GM19240 (cell line): ENCODE data around the gene LAMC3.

Experiments
- DNase-seq: peaks from one replicate; pipeline ENCODE4 v3.0.0; 2011; ENCODE audit warnings: low spot score; ENCODE audit not compliant: insufficient read length

The LAMC3 gene

DNA sequence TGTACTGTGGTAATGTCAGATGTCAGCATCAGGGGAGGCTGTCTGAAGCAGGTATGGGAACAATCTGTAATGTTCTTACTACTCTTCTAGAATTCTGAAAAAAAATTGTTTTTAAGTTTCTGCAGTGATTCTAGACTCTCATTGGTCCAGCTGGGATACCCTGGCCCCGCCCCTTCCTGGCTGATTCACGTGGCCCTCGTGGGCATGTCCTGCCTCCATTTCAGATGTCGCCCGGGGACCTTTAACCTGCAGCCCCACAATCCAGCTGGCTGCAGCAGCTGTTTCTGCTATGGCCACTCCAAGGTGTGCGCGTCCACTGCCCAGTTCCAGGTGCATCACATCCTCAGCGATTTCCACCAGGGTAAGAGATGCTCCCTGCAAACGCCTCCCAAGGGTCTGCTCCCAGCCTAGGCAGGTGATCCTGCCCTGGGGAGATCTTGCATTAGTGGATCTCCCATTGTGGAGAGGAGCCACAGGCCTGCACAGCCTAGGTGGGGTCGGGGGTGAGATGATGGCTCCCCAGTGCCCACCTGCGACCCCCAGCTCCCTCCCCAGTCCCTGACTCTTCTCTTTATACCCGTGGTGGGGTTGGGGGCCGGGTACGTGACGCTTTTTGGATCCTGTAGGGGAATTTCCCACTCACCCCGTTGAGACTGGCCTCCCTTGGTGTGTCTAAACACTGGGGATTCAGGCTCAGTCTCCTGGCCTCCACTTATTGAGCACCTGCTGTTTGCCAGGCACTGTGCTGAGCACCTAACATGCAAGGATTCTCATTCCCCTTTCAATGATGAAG is 36.5 kb downstream of the LAMC3 start:
- DNase-seq: no peak

GRCh38 chr9:131046093-131046380 is 37.1 kb downstream of the LAMC3 start:
- no peak for DNase-seq

DNA sequence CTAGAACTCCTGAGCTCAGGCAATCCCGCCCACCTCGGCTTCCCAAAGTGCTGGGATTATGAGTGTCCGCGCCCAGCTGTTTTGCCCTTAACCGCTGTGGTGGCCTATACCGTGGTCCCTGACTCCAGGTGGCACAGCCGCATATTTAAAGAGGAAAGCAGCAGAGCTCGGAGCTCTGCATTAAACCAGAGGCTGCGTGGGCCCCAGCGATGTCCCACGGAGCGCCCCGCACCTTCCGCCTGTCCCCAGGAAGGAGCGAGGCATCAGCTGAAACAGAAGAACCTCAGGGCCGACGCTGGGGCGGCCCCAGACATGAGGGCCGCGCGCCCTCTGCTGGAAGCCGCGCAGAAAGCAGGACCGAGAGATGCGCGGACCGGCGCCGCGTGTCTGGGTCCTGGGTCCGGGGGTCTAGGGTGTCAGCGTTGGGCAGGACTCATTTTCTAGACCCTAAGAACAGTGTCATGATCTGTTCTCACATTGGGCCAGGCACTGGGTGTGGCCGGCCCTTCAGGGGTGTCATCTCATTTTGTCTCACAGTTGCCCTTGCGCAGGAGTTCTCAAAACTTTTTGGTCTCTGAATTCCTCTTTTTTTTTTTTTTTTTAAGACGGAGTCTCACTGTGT is 37.7 kb downstream of the LAMC3 start:
- peak; percentile 67 for DNase-seq

GRCh38 chr9:131048332-131048731 is 39.4 kb downstream of the LAMC3 start:
- DNase-seq: no peak

DNA sequence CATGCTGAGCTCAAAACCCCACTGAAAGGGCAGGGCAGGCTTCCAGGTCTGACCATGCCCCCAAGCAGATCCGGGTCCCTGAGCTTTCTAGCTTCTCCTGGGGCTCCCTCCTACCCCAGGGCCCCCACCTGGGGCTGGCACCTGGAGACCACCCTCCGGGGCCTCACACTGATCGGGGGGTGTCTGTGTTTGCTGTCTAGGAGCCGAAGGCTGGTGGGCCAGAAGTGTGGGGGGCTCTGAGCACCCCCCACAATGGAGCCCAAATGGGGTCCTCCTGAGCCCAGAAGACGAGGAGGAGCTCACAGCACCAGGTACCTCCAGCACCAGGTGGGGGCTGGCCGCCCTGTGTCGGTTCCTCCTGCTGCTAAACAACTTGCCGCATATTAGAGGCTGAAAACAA is 39.8 kb downstream of the LAMC3 start:
- DNase-seq: no peak

GRCh38 chr9:131049829-131050715 is 41.1 kb downstream of the LAMC3 start:
- DNase-seq: no peak

DNA sequence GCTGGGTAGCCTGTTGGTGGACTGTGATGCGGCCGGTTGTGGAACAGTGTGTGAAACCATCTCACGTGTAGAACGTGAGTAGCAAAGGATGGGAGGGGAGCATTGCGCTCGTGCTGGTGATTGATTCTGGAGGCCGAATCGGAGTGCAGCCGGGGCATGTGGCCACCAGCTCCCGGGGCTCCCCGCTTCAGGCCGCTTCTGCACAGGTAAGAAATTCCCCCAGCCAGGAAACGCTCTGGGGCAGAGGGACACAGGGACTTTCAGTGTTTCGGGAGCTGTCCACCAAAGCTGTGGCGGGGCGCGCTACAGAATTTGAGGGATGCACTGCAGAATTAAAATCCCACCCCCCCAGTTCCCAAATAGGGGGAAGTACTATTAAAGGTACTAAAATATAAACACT is 41.9 kb downstream of the LAMC3 start:
- DNase-seq: no peak

DNA sequence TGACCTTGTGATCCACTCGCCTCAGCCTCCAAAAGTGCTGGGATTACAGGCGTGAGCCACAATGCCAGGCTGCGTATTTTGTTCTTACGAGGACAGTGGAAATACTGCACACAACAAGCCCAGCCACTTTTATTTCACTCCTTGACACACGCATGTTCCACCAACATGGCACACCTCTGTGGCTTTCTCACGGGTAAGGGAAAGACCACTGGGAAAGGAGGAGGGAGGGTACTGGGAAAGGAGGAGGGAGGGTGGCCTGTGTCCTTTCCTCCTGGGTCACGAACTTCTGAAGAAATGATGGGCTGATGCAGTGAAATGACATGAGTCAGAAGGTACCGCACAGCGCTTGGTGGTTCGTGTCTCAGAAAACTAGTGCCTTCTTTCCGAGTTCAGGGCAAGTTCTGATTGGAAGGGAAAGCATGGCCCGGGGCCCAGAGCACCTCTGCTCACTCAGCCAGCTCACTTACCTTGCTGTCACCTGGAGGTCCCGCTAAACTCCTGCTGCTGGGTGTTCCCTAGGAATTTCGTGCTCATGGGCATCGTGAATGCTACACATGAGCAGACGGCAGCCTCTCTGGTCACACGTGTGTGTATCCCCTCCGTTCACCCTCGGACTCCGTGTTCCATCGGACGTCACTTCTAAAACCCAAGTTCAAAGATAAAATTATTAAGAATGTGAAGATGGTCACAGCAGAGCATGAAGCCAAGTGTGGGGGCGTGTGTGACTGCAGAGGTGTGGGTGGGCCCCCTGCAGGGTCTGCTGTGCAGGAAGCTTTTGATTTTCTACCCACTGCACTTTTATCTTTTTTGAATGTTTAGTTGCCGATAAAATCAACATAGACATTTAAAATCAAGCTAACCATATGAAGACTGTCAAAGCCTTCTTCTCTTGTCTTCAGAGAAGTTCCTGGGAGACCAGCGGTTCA is 42.9 kb downstream of the LAMC3 start:
- no peak for DNase-seq

DNA sequence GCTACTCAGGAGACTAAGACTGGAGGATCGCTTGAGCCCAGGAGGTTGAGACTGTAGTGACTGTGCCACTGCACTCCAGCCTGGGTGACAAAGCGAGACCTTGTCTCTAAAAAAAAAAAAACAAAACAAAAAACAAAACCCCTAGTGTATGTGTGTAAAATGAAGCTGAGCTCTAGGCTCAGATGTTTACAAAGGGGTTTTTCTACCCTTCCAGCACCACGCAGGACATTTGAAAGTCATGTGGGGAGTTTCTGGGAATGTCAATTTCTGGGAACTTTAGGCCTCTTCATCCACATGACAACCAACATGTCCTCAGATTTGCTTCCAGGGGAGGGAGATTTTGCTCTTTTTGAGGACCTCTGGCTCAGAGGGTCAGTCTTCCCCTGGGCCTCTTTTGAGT is 44.9 kb downstream of the LAMC3 start:
- DNase-seq: no peak

GRCh38 chr9:131056781-131057506 is 48.0 kb downstream of the LAMC3 start:
- no peak for DNase-seq

DNA sequence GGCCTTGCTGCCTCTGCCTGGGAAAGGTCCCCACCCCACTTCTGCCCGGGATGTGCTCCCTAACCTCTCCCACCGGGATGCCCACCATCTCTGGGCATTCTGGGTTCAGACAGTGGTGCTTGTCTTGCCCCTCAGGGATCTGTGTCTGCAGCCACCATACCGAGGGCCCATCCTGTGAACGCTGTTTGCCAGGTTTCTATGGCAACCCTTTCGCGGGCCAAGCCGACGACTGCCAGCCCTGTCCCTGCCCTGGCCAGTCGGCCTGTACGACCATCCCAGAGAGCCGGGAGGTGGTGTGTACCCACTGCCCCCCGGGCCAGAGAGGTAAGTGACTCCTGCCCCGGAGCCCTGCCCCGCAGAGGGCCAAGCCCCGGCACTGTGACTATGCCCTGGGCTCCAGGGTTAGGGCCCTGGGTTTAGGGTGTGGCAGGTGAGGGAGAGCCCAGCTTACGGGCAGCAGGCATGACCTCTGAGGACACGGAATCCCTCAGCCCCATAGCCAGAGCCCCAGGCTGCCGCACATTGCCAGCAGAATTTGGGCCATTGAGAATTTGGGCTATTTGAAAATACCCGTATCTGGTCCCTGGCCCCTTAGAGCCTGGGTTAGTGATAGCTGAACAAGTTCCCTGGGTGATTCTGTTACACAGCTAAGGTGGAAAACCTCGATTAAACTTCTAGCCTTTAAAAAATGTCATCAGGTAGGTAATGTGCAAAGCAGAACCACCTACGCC is 52.1 kb downstream of the LAMC3 start:
- no peak for DNase-seq

- DNase-seq: no peak
Observed at GRCh38 chr9:131062969-131063368, 54.0 kb downstream of the LAMC3 start.

DNA sequence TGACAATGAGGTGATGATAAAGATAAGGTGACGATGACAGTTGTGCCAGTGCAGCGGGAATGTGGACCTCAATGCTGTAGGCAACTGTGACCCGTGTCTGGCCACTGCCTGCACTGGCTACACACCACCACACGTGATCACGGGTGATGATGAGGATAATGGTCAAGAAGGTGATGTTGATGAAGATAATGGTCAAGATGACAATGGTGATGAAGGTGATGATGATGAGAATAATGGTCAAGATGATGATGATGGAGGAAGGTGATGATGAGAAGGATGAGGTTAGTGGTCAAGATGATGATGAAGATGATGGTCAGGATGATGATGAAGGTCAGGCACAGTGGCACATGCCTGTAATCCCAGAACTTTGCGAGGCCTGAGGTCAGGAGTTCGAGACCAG is 56.6 kb downstream of the LAMC3 start:
- DNase-seq: no peak

DNA sequence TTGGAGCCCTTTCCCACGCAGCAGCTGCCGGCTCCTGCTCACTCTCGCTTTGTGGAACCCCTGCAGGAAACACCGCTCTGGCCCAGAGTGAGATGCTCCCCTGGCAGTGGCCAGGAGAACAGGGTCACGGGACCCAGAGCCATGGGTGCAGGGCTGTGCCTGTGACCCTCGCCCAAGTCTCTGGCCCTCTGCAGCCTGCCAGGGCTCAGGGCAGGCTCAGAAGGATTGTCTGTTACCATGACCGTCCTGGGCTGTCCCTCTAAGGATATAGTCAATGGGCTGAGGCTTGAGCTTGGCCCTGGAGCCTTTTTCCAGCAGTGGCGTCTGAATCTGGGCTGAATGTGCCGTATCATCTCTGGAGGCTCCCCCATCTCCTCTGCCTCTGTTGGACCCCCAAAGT is 58.7 kb downstream of the LAMC3 start:
- DNase-seq: no peak

- no peak for DNase-seq
Observed at GRCh38 chr9:131068076-131068816, 59.3 kb downstream of the LAMC3 start.

DNA sequence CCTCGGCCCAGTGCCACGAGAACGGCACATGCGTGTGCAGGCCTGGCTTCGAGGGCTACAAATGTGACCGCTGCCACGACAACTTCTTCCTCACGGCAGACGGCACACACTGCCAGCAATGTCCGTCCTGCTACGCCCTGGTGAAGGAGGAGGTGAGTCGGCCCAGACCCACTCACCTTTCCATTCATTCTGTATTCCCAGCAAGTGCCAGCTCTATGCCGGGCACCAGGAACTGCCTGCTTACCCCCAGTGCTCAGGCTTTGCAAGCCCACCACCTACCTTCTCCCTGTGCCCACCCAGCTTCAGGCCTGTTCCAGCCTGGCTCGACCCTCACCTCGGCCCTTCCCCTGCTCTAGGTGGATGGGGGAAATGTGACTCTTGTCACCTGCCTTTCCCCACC is 60.7 kb downstream of the LAMC3 start:
- no peak for DNase-seq

GRCh38 chr9:131072107-131072870 is 63.3 kb downstream of the LAMC3 start:
- DNase-seq: no peak

GRCh38 chr9:131072871-131073237 is 63.9 kb downstream of the LAMC3 start:
- DNase-seq: no peak
